Stimulated activated CD4-positive, alpha-beta T cell treated with anti-CD3 and anti-CD28 coated beads, Interleukin-4, amount 100 ng/mL, for 4 hours (primary cell): ENCODE data around the gene RDH16.
"Not testable (repeated sequence)": the region's sequence is repeated elsewhere in the genome, so short reads cannot be mapped to it uniquely, and the experiment has no call there.

Source experiments
- DNase-seq, 2 experiments: peaks; one replicate each; pipeline ENCODE4 v3.0.0-alpha.2; 2020

RDH16 gene

GRCh38 chr12:56916296-56916995 is 41.0 kb downstream of the RDH16 start:
- DNase-seq: no peak

- no peak for DNase-seq
These were observed 42.7 kb downstream of the RDH16 start for GRCh38 chr12:56914724-56915123.

GRCh38 chr12:56914256-56914655 is 43.2 kb downstream of the RDH16 start:
- no peak for DNase-seq

- not testable (repeated sequence) for DNase-seq
These were observed 48.0 kb downstream of the RDH16 start for GRCh38 chr12:56909403-56909802.

GRCh38 chr12:56908136-56908535 is 49.3 kb downstream of the RDH16 start:
- no peak for DNase-seq

- no peak for DNase-seq
These were observed 51.6 kb downstream of the RDH16 start for GRCh38 chr12:56905852-56906251.

- no peak for DNase-seq
These were observed 54.0 kb downstream of the RDH16 start for GRCh38 chr12:56903374-56903773.
